ENCODE data around the gene TPSB2.

TPSB2 gene

DNA sequence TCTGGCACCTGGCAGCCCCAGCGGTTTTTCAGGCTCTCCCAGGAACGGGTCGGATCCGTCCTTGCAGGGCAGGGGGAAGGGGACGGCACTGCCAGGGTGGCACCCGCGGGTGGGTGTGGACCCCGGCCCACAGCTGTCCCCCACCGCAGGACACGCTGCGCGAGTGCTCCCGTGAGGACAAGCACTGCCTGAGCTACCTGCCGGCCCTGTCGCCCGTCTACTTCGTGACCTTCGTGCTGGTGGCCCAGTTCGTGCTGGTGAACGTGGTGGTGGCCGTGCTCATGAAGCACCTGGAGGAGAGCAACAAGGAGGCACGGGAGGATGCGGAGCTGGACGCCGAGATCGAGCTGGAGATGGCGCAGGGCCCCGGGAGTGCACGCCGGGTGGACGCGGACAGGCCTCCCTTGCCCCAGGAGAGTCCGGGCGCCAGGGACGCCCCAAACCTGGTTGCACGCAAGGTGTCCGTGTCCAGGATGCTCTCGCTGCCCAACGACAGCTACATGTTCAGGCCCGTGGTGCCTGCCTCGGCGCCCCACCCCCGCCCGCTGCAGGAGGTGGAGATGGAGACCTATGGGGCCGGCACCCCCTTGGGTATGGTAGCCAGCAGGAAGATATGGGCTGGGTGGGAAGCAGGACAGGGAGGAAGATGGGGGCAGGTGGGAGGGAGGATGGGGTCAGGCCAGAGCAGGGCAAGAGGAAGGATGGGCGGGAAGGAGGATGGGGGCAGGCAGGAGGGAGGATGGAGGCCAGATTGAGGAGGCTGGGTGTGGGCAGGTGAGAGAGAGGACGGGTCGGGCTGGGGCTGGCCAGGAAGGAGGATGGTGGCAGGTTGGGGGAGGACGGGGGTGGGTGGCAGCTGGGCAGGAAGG is 11.7 kb downstream of the TPSB2 start:
- peaks cover 5% of the 10 kb centered on the region for H3K27me3 ChIP-seq (ENCODE audit: insufficient read depth, poor library complexity, severe bottlenecking)
- no peak overlapping the region for H3K4me3 ChIP-seq (replicated peaks; ENCODE audit: insufficient read depth, low read length)
- TF ChIP-seq POLR2AphosphoS5 (IDR thresholded peaks at IDR 0.05; ENCODE audit: low read depth) (no peak), SPI1 (IDR thresholded peaks at IDR 0.05; ENCODE audit: borderline replicate concordance, low read depth) (no peak), GABPA (IDR thresholded peaks at IDR 0.05; ENCODE audit: low read depth) (no peak)
- TF ChIP-seq, protein P1, sequence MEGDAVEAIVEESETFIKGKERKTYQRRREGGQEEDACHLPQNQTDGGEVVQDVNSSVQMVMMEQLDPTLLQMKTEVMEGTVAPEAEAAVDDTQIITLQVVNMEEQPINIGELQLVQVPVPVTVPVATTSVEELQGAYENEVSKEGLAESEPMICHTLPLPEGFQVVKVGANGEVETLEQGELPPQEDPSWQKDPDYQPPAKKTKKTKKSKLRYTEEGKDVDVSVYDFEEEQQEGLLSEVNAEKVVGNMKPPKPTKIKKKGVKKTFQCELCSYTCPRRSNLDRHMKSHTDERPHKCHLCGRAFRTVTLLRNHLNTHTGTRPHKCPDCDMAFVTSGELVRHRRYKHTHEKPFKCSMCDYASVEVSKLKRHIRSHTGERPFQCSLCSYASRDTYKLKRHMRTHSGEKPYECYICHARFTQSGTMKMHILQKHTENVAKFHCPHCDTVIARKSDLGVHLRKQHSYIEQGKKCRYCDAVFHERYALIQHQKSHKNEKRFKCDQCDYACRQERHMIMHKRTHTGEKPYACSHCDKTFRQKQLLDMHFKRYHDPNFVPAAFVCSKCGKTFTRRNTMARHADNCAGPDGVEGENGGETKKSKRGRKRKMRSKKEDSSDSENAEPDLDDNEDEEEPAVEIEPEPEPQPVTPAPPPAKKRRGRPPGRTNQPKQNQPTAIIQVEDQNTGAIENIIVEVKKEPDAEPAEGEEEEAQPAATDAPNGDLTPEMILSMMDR (IDR thresholded peaks at IDR 0.05; ENCODE audit: insufficient read depth, low read length) = no peak
- TF ChIP-seq, protein P2, sequence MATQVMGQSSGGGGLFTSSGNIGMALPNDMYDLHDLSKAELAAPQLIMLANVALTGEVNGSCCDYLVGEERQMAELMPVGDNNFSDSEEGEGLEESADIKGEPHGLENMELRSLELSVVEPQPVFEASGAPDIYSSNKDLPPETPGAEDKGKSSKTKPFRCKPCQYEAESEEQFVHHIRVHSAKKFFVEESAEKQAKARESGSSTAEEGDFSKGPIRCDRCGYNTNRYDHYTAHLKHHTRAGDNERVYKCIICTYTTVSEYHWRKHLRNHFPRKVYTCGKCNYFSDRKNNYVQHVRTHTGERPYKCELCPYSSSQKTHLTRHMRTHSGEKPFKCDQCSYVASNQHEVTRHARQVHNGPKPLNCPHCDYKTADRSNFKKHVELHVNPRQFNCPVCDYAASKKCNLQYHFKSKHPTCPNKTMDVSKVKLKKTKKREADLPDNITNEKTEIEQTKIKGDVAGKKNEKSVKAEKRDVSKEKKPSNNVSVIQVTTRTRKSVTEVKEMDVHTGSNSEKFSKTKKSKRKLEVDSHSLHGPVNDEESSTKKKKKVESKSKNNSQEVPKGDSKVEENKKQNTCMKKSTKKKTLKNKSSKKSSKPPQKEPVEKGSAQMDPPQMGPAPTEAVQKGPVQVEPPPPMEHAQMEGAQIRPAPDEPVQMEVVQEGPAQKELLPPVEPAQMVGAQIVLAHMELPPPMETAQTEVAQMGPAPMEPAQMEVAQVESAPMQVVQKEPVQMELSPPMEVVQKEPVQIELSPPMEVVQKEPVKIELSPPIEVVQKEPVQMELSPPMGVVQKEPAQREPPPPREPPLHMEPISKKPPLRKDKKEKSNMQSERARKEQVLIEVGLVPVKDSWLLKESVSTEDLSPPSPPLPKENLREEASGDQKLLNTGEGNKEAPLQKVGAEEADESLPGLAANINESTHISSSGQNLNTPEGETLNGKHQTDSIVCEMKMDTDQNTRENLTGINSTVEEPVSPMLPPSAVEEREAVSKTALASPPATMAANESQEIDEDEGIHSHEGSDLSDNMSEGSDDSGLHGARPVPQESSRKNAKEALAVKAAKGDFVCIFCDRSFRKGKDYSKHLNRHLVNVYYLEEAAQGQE (IDR thresholded peaks at IDR 0.05; ENCODE audit: insufficient replicate concordance, low read depth) = no peak
- DNase-seq (ENCODE audit: low read depth in 1 of 2, low spot score in 1 of 2) = no peak
- H3K27ac ChIP-seq (replicated peaks) = no peak overlapping the region

DNA sequence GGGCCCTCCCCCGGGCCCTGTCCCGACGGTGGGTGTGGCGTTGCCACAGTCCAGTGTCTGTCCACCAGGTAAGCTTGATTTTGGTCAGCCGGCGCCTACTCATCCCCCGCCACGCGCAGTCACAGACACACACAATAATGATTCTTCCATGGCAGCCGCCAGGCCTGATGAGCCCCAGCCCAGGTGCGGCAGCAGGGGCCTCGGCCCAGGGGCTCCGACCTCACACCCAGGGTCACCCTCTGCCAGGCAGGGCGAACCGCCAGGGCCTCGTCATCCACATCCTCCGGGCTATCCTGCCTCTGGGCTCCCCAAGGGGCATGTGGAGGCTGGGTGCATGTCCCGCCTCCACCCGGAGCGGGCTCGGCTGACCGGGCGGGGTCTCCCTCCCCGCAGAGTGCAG is 12.5 kb downstream of the TPSB2 start:
- TF ChIP-seq POLR2AphosphoS5 (IDR thresholded peaks at IDR 0.05; ENCODE audit: low read depth) (no peak), SPI1 (IDR thresholded peaks at IDR 0.05; ENCODE audit: borderline replicate concordance, low read depth) (no peak), GABPA (IDR thresholded peaks at IDR 0.05; ENCODE audit: low read depth) (no peak)
- TF ChIP-seq, protein P1 (IDR thresholded peaks at IDR 0.05; ENCODE audit: insufficient read depth, low read length) = no peak
- TF ChIP-seq, protein P2 (IDR thresholded peaks at IDR 0.05; ENCODE audit: insufficient replicate concordance, low read depth) = no peak
- no peak for DNase-seq (ENCODE audit: low read depth in 1 of 2, low spot score in 1 of 2)

DNA sequence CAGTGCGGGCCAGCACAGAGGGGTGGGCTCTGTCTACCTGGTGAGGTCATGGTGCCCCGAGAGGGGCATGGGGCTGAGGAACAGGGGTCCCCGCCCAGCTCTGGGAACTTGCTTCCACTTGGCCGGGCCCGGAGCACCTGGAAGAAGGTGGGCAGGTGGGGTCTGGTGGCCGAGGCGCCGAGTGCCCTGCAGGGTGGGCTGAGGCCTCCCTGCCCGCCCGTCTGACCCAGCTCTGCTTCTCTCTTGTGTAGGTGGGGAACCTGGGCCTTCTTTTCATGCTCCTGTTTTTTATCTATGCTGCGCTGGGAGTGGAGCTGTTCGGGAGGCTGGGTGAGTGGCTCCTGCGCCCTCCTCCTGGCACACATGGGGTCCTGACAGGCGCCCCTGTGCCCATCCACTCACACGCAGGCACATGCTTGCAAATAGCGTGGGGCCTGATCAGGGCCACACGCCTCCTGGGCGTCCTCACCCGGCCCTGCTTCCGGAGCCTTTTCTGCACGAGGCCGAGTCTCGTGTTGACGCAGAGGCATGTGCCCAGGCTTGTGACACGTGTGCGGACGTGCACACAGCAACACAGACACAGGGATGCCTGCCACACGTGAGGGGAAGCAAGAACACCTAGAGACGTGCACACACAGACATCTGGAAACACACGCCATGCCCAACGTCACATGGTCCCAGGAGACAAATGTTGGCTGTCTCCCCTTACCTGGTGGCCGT is 13.1 kb downstream of the TPSB2 start:
- TF ChIP-seq POLR2AphosphoS5 (IDR thresholded peaks at IDR 0.05; ENCODE audit: low read depth) = no peak
- no peak for TF ChIP-seq GABPA (IDR thresholded peaks at IDR 0.05; ENCODE audit: low read depth)
- TF ChIP-seq, protein P1 (IDR thresholded peaks at IDR 0.05; ENCODE audit: insufficient read depth, low read length) = no peak
- TF ChIP-seq SPI1 (IDR thresholded peaks at IDR 0.05; ENCODE audit: borderline replicate concordance, low read depth) = no peak
- TF ChIP-seq, protein P2 (IDR thresholded peaks at IDR 0.05; ENCODE audit: insufficient replicate concordance, low read depth) = no peak
- Histone ChIP-seq H3K4me3 (replicated peaks; ENCODE audit: insufficient read depth, low read length) (no peak overlapping the region), H3K27ac (replicated peaks) (no peak overlapping the region), H3K27me3 (ENCODE audit: insufficient read depth, poor library complexity, severe bottlenecking) (no peaks in the 10 kb centered on the region)
- no peak for DNase-seq (ENCODE audit: low read depth in 1 of 2, low spot score in 1 of 2)

More for the DNA sequence above, 12.5 kb downstream of the TPSB2 start:
- Histone ChIP-seq H3K27ac (replicated peaks) (no peak overlapping the region), H3K4me3 (replicated peaks; ENCODE audit: insufficient read depth, low read length) (no peak overlapping the region), H3K27me3 (ENCODE audit: insufficient read depth, poor library complexity, severe bottlenecking) (peaks cover 2% of the 10 kb centered on the region)

Data from HL-60 (cell line).